HG02885 (cell line): Measurements from ENCODE around the gene PHF14.

ENCODE experiments used
- ATAC-seq: cut with Tn5 transposase; IDR thresholded peaks from one replicate; pipeline ENCODE4 v1.9.1; 2021; ENCODE audit warnings: mild to moderate bottlenecking; ENCODE audit not compliant: unreplicated experiment, poor library complexity

Gene PHF14

GRCh38 chr7:11170175-11170574 is 196.5 kb downstream of the PHF14 start:
- no peak for ATAC-seq

DNA sequence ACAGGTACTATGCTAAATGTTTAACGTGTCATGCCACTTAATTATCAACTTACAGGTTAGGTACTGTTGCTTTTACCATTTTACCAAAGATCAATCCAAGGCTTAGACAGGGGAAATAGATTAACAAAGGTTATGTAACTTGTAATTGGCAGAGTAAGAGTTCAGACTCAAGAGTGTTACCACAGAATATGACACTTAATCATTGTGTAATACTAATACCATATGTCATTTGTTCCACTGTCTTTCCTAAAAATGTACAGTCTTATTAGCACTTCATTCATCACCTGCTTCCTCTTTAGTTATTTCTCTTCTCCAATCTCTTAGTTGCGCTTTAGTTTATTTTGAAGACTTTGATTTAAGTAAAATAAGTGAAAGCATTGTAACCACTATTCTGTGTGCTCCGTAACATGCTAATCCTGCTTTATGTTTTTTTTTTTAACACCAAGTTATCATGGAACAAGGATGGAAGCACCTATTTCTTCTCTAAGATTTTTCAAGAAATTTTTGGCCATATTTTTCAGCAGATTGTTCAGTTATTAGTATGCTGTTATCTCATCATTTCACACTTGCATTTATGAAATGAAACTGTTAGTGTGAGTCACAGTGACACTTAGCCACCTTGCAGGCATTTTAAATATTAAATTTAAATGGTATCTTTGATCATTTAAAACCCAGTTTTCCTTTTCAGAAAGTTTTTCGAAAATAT is 197.3 kb downstream of the PHF14 start:
- ATAC-seq: no peak

DNA sequence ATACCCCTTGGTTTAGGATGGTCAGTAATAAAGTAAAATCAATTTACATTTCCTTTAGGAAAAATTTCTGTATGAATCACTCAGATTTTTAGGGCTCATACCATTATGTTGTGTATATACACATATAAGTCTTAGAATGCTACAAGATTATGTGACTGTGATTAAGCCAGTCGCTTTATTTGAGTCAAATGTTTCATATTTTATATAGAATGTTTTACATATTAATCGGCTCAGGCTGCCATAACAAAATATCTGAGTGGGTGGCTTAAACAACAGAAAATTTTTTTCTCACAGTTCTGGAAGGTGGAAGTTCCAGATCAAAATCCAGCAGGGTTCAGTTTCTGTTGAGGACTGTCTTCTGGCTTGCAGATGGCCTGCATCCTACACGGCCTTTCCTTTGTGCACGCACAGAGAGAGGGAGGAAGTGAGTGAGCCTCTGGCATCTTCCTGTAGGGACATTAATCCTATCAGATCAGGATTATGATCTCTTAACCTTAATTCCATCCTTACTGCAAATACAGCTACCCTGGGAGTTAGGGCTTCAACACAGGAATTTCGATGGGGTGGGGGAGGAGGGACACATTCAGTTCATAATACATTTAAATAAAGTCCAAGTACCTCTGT is 198.0 kb downstream of the PHF14 start:
- no peak for ATAC-seq

DNA sequence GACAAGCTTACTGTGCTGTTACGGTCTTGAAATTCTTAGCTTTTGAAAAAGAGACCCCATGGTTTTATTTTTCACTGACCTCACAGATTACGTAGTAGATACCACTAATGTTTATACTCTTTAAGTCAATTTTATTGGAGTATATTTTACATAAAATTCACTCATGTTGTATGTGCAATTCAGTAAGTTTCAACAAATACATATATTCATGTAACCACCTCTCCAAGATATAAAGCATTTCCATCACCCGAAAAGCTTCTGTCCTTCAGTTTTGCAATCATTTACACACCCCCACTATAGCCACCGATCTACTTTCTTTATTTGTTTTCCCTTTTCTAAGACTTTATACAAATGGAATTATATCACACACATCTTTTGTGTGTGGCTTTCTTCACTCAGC is 199.2 kb downstream of the PHF14 start:
- ATAC-seq: no peak

- no peak for ATAC-seq
These were observed 201.7 kb downstream of the PHF14 start for GRCh38 chr7:11175371-11175770.

GRCh38 chr7:11175887-11176286 is 202.2 kb downstream of the PHF14 start:
- no peak for ATAC-seq

DNA sequence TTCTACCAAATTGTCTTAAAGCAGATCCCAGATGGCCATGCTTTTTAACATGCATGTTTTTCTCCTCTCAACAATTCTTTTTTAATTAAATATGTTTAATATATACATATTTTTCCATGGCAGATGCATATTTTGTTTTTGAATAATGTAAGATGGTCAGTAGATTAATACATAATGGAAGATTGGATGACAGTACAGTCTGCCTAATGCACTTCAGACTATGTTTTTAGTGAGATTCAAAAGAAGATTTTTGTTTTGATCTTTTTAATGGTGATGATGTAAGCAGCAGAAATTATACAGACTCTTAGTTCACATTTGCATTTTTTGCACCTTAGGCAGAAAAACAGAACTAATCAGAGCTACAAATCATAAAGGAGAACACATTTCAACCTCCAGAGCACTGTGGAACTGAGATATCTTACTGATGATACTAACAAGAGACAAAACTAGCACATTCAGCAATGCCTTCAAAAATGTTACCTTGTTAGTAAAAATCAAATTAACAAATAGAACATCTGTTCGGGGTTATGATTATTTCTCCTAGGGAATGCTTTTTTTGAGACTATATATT is 203.4 kb downstream of the PHF14 start:
- ATAC-seq: no peak

GRCh38 chr7:11177793-11178192 is 204.1 kb downstream of the PHF14 start:
- no peak for ATAC-seq

GRCh38 chr7:11181590-11181989 is 207.9 kb downstream of the PHF14 start:
- no peak for ATAC-seq

DNA sequence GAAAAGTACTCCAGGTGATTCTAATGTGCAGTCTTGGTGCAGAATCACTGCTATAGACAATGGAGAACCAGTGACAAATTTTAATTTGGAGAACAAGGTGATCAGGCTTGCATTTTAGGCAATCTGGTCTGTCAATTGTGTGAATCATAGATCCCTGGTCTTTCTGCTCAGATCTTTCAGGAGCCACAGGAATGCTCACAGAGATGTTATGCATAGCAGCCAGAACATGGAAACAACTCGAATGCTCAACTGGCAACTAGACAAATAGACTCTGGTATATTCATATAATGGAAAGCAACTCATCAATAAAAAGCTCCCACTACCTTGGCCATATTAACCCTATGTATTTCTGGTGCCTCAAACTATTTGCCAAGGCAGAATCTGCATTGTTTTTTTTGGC is 209.1 kb downstream of the PHF14 start:
- ATAC-seq: no peak

- ATAC-seq: no peak
These were observed 211.6 kb downstream of the PHF14 start for GRCh38 chr7:11185179-11185815.

- ATAC-seq: no peak
These were observed 215.0 kb downstream of the PHF14 start for GRCh38 chr7:11188529-11189310.

DNA sequence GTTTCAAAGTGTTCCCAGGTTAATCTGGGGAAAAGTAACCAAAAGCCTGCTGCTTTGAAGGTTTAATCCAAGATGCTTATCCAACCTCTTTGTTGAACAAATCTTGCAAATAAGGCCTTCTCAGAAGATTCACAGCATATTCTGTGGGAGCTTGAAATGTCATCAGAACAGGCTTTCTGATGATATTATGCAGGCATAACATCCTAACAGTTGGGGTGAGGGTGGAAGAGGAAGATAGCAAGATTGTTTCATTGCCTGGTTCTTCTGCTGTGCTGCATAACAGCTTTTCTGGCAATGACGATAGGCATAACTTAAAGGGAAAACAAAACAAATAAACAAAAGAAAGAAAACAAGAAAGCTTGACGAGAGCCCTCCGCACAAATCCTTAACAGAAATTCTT is 217.4 kb downstream of the PHF14 start:
- ATAC-seq: no peak

DNA sequence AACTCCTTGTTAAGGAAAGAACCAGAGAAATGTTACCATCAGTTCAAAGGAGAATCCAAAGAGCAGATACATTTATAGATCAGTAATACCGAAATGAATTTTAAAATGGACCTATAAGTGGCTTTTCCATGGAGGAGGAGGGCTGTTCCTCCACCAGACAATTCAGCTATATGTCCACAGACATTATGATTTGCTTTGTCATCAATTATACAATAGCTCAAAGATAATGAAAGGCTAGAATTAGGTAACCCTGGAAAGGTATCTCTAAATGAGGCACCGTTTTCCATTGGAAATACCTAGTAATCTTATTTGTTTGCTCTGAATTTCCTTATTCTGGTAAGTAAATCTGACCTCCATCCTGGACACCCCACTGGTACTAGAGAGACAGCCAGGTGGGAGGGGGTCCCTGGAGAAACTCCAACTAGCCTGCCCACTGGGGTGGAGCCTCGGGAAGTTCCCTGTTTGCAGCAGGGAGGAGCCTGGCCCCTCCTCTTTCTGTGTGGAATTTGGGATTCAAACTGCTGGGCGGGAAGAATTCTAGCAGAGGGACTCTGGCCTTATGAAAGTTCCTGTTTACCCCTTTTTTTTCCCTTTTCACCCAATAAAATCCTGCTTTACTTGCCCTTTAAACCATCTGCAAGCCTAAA is 218.0 kb downstream of the PHF14 start:
- ATAC-seq: no peak

- no peak for ATAC-seq
These were observed 218.8 kb downstream of the PHF14 start for GRCh38 chr7:11192506-11192905.

GRCh38 chr7:11193131-11193867 is 219.6 kb downstream of the PHF14 start:
- ATAC-seq: no peak

- no peak for ATAC-seq
These were observed 220.2 kb downstream of the PHF14 start for GRCh38 chr7:11193888-11194287.

DNA sequence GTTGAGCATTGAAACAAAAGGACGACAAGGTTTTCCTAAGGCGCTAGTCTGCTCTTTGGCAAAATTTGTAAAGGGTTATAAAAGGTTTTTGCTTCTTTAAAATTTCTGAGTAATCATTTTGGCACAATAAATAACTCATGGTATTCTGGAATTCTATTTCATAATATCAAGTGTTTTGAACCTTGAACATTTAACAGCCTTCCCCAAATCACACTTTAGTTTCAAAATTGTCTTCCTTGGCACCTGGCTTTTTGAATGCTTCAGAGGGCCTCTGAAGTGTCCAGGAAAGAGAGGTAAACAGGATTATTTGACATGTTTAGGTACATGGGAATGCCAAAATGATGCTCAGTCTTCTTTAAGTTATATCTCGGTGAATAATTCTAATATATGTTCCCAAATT is 220.8 kb downstream of the PHF14 start:
- no peak for ATAC-seq

GRCh38 chr7:11195502-11195901 is 221.8 kb downstream of the PHF14 start:
- ATAC-seq: no peak

- ATAC-seq: no peak
These were observed 222.5 kb downstream of the PHF14 start for GRCh38 chr7:11196143-11196542.
